NCI-H128 (cell line): ENCODE results near the gene HTR2C.
"Not testable (repeated sequence)": the region's sequence is repeated elsewhere in the genome, so short reads cannot be mapped to it uniquely, and the experiment has no call there.

ENCODE experiments used
- DNase-seq: peaks from one replicate; lab custom pipeline; 2025; ENCODE audit not compliant: unreplicated experiment; lab: John Stamatoyannopoulos, UW

The HTR2C gene

GRCh38 chrX:114583646-114584374, at the start of gene HTR2C:
TSS of gene HTR2C (plus strand) at chrX:114584086. CDS start at chrX:114726937, 142,851 bp downstream.
- DNase-seq, result no peak

GRCh38 chrX:114580336-114580735, 3.5 kb upstream of the HTR2C start:
- no peak for DNase-seq

- DNase-seq, result no peak
Measured at GRCh38 chrX:114581528-114582263, 2.2 kb upstream of the HTR2C start.

- no peak for DNase-seq
Measured at GRCh38 chrX:114582264-114582632, 1.6 kb upstream of the HTR2C start.

GRCh38 chrX:114582698-114583395, 1.0 kb upstream of the HTR2C start:
- DNase-seq, result no peak

- DNase-seq, result no peak
Measured at GRCh38 chrX:114584375-114584943, 573 bp downstream of the HTR2C start.

- no peak for DNase-seq
Measured at GRCh38 chrX:114584983-114585842, 1.3 kb downstream of the HTR2C start.

- no peak for DNase-seq
Measured at GRCh38 chrX:114591121-114591520, 7.2 kb downstream of the HTR2C start.

- no peak for DNase-seq
Measured at GRCh38 chrX:114599305-114599704, 15.4 kb downstream of the HTR2C start.

GRCh38 chrX:114599911-114600310, 16.0 kb downstream of the HTR2C start:
- no peak for DNase-seq

GRCh38 chrX:114606619-114607018, 22.7 kb downstream of the HTR2C start:
- DNase-seq, result not testable (repeated sequence)

GRCh38 chrX:114611018-114611619, 27.2 kb downstream of the HTR2C start:
- DNase-seq, result no peak

GRCh38 chrX:114615765-114616164, 31.9 kb downstream of the HTR2C start:
- DNase-seq, result no peak

GRCh38 chrX:114619874-114620273, 36.0 kb downstream of the HTR2C start:
- DNase-seq, result no peak

GRCh38 chrX:114626323-114626722, 42.4 kb downstream of the HTR2C start:
- no peak for DNase-seq

- DNase-seq, result no peak
Measured at GRCh38 chrX:114635986-114636385, 52.1 kb downstream of the HTR2C start.

- no peak for DNase-seq
Measured at GRCh38 chrX:114650351-114650750, 66.5 kb downstream of the HTR2C start.

GRCh38 chrX:114675365-114675764, 91.5 kb downstream of the HTR2C start:
- no peak for DNase-seq

GRCh38 chrX:114700533-114700932, 116.6 kb downstream of the HTR2C start:
- DNase-seq, result not testable (repeated sequence)

- DNase-seq, result no peak
Measured at GRCh38 chrX:114709406-114709805, 125.5 kb downstream of the HTR2C start.
